Measurements from ENCODE around the gene TNFRSF18.

The TNFRSF18 gene

DNA sequence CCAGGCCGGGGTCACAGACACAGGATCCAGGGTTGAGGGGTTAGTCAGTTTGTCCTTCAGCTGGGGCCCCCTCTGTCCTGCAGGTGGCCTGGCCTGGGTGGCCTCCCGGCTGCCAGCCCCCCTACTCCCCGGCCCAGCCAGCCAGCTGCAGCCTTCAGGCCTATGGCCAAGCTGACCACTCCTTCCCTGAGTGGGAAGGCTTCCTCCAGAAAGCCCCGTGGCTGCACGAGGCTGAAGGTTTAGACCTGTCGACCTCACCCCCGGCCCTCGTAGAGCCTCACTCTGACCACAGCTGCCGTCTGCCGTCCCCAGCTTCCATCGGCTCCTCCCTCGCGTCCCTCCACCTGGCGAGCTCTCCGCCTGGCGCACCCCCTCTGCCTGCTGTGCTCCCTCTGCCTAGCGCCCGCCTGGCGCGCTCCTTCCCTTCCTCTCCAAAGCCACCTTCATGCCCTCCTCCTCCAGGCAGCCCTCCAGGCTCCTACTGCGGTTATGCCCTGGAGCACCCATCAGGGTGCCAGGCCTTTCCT, 23.1 kb downstream of the TNFRSF18 start:
- no peak for DNase-seq (ENCODE audit: low read depth in 2 of 2)
- TF ChIP-seq, protein P1, sequence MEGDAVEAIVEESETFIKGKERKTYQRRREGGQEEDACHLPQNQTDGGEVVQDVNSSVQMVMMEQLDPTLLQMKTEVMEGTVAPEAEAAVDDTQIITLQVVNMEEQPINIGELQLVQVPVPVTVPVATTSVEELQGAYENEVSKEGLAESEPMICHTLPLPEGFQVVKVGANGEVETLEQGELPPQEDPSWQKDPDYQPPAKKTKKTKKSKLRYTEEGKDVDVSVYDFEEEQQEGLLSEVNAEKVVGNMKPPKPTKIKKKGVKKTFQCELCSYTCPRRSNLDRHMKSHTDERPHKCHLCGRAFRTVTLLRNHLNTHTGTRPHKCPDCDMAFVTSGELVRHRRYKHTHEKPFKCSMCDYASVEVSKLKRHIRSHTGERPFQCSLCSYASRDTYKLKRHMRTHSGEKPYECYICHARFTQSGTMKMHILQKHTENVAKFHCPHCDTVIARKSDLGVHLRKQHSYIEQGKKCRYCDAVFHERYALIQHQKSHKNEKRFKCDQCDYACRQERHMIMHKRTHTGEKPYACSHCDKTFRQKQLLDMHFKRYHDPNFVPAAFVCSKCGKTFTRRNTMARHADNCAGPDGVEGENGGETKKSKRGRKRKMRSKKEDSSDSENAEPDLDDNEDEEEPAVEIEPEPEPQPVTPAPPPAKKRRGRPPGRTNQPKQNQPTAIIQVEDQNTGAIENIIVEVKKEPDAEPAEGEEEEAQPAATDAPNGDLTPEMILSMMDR (IDR thresholded peaks at IDR 0.05; ENCODE audit: low read depth, low read length) = no peak
- H3K4me3 ChIP-seq (replicated peaks in 1 of 2; ENCODE audit: low read depth in 2 of 2, low read length in 2 of 2) = no peak overlapping the region

DNA sequence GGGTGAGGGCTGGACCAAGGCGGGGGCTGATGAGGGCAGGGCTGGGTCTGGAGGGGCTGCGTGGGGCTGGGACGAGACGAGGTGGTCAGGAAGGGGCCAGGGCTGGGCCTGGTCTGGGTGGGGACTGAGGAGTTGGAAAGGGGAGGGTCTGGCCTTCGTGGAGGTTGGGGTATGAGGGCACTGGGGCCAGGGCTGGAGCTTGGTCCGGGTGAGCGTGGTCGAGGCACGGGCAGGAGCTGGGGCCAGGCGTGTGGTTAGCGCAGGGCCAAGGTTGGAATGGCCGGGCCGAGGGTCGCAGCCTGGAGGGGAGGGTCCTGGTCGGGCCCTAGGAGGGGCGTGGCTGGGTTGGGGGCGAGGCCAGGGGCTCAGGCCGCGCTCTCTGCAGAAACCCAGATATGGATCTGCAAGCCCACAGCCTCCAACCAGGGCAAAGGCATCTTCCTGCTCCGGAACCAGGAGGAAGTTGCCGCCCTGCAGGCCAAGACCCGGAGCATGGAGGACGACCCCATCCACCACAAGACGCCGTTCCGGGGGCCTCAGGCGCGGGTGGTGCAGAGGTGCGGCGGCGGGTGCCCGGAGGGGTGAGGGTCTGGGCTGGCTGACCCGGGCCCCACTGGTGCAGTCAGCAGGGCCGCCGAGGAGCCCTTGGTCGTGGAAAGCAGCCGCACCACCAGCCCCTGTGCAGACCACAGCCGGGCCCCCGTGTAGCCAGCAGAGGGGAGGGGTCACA, 23.7 kb downstream of the TNFRSF18 start:
- no peak overlapping the region for H3K4me3 ChIP-seq (replicated peaks in 1 of 2; ENCODE audit: low read depth in 2 of 2, low read length in 2 of 2)
- no peak for DNase-seq (ENCODE audit: low read depth in 2 of 2)
- TF ChIP-seq, protein P1 (IDR thresholded peaks at IDR 0.05; ENCODE audit: low read depth, low read length) = no peak

DNA sequence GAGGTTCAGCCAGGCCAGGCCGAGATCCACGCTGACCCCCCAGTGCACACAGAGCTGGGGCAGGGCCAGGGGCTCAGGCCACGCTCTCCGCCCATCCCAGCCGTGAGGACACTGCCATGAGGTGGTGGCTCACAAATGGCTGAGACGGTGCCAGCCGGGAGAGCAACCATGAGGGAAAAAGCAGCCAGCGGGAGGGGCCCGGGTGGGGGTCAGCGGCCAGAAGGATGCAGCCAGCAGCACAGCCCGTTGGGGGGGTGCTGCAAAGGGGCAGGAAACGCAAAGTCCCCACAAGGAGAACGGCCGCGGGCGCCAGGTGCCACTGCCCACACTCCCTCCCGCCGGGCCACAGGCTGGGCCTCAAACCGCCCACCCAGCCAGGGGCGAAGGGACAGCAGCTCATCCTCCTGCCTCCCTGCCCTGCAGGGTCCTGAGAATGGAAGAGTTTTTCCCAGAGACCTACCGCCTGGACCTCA, 24.4 kb downstream of the TNFRSF18 start:
- no peak for DNase-seq (ENCODE audit: low read depth in 2 of 2)
- TF ChIP-seq, protein P1 (IDR thresholded peaks at IDR 0.05; ENCODE audit: low read depth, low read length) = no peak
- H3K4me3 ChIP-seq (replicated peaks in 1 of 2; ENCODE audit: low read depth in 2 of 2, low read length in 2 of 2) = no peak overlapping the region

DNA sequence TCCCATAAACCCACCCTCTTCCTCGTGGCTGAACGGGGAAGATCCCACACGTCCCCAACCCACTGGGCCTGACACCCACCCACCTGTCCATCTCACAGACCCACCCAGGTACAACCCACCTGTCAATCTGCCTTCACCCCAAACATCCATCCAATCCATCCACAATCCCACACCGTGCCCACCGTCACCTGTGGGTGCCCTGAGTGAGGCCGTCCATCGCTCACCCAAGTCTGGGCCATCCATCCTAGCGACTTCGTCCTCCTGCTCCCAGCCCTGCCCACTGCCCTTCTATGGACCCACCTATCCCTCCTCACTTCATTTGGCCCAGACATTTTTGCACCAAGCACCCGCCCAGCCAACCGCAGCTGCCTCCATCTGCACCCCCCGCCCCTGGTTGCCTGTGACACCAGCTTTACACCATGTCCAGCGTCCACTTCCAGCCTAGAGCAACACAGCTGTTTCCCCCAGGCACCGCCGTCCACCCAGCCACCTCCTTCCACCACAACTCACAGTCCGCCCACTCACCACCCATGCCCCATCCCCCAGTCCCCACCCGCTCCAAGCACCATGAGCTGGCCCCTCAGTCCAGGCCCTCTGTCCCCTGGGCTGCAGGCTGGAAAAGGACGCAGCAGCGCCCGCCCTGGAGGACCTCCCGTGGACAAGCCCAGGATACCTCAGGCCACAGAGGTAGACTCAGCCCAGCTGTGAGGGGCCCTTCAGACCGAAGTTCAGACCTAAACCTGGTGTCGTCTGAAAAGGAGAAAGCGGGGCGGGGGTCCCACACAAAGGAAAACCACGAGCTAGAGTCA, 25.1 kb downstream of the TNFRSF18 start:
- TF ChIP-seq, protein P1 (IDR thresholded peaks at IDR 0.05; ENCODE audit: low read depth, low read length) = no peak
- DNase-seq (ENCODE audit: low read depth in 2 of 2) = no peak
- H3K4me3 ChIP-seq (replicated peaks in 1 of 2; ENCODE audit: low read depth in 2 of 2, low read length in 2 of 2) = no peak overlapping the region

DNA sequence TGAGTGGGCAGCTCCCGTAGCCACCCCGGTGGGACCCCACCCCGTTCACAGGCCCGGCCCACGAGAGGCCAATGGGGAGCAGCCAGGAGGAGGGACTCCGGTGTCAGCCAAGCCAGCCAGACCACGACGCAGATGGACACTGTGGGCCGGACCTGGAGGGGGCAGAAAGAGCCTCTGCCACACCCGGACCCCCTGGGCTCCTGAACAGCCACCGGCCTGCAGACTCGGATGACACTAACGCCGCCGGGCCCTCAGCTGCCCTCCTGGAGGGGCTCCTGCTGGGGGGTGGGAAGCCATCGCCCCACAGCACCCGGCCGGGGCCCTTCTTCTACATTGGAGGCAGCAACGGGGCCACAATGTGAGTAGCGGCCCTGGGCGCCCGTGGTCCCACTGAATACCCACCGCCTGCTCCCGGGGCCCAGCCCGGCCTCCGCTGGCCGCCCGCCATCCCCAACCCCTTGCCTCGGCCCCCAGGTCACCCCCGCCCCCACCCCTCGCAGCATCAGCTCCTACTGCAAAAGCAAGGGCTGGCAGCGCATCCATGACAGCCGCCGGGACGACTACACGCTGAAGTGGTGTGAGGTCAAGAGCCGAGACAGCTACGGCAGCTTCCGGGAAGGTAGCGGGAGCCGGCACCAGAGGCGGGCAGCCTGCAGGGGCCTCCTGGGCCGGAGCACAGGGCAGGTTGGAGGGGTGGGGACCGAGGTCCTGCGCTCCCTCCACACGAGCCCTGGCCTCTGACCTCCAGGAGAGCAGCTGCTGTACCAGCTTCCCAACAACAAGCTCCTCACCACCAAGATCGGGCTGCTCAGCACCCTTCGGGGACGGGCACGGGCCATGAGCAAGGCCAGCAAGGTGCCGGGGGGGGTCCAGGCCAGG, 26.2 kb downstream of the TNFRSF18 start:
- no peak for DNase-seq (ENCODE audit: low read depth in 2 of 2)

More for the DNA sequence above, 26.2 kb downstream of the TNFRSF18 start:
- TF ChIP-seq, protein P1 (IDR thresholded peaks at IDR 0.05; ENCODE audit: low read depth, low read length) = no peak
- H3K4me3 ChIP-seq (replicated peaks in 1 of 2; ENCODE audit: low read depth in 2 of 2, low read length in 2 of 2) = no peak overlapping the region

Measured in cardiac fibroblast (primary cell).